A673 (cell line): ENCODE measurements around the gene XRCC3.

Experiments used
- CTCF ChIP-seq: fragments of 300-800, 200-600 bp; sonication (generic); conservative IDR thresholded peaks from 2 replicates; pipeline ENCODE4 v1.5.1; 2017; ENCODE audit warnings: low read depth, mild to moderate bottlenecking, antibody characterized with exemption, low read length, moderate library complexity, mixed read lengths
- EZH2 ChIP-seq: fragments of 200-600 bp; sonication (generic); IDR thresholded peaks from 2 replicates; pipeline ENCODE4 v1.6.1; 2017; ENCODE audit warnings: borderline replicate concordance, low read depth, mild to moderate bottlenecking, mixed read lengths, antibody characterized with exemption, low read length; ENCODE audit not compliant: poor library complexity, severe bottlenecking

- TF ChIP-seq CTCF, result no peak
- no peak for TF ChIP-seq EZH2
These were observed 17.5 kb downstream of the XRCC3 start for GRCh38 chr14:103697603-103698379.
